ENCODE results near the gene CENPF.

Gene CENPF

GRCh38 chr1:214617246-214617645 lies 14.3 kb downstream of the CENPF start:
- TF ChIP-seq EGR1 (IDR thresholded peaks at IDR 0.05) (no peak), MAX (IDR thresholded peaks at IDR 0.05) (no peak), CEBPB (IDR thresholded peaks at IDR 0.05) (no peak), YY1 (IDR thresholded peaks at IDR 0.05; ENCODE audit: low read depth) (no peak), EP300 (IDR thresholded peaks at IDR 0.05; ENCODE audit: borderline replicate concordance) (no peak), FOXM1 (IDR thresholded peaks at IDR 0.05; ENCODE audit: borderline replicate concordance, low read depth) (no peak), TCF12 (IDR thresholded peaks at IDR 0.05; ENCODE audit: low read depth) (no peak), REST (IDR thresholded peaks at IDR 0.05; ENCODE audit: low read depth) (no peak), ZBTB7A (IDR thresholded peaks at IDR 0.05; ENCODE audit: low read depth) (no peak), USF1 (IDR thresholded peaks at IDR 0.05) (no peak), CREB1 (IDR thresholded peaks at IDR 0.05; ENCODE audit: low read depth) (no peak), NFIC (IDR thresholded peaks at IDR 0.05) (no peak), TAF1 (IDR thresholded peaks at IDR 0.05; ENCODE audit: low read depth) (no peak)

- TF ChIP-seq NFIC (IDR thresholded peaks at IDR 0.05) (no peak), TAF1 (IDR thresholded peaks at IDR 0.05; ENCODE audit: low read depth) (no peak), YY1 (IDR thresholded peaks at IDR 0.05; ENCODE audit: low read depth) (no peak), CREB1 (IDR thresholded peaks at IDR 0.05; ENCODE audit: low read depth) (no peak), FOXM1 (IDR thresholded peaks at IDR 0.05; ENCODE audit: borderline replicate concordance, low read depth) (no peak), ZBTB7A (IDR thresholded peaks at IDR 0.05; ENCODE audit: low read depth) (no peak), USF1 (IDR thresholded peaks at IDR 0.05) (no peak), TEAD4 (IDR thresholded peaks at IDR 0.05) (no peak), CEBPB (IDR thresholded peaks at IDR 0.05) (no peak), EGR1 (IDR thresholded peaks at IDR 0.05) (no peak), REST (IDR thresholded peaks at IDR 0.05; ENCODE audit: low read depth) (no peak), RAD21 (IDR thresholded peaks at IDR 0.05; ENCODE audit: low read depth) (no peak), MAX (IDR thresholded peaks at IDR 0.05) (no peak)
These were observed 14.8 kb downstream of the CENPF start for GRCh38 chr1:214617843-214618242.

- TF ChIP-seq MAX (IDR thresholded peaks at IDR 0.05) (no peak), TEAD4 (IDR thresholded peaks at IDR 0.05) (no peak), REST (IDR thresholded peaks at IDR 0.05; ENCODE audit: low read depth) (no peak), RAD21 (IDR thresholded peaks at IDR 0.05; ENCODE audit: low read depth) (no peak), CREB1 (IDR thresholded peaks at IDR 0.05; ENCODE audit: low read depth) (no peak), NFIC (IDR thresholded peaks at IDR 0.05) (no peak), USF1 (IDR thresholded peaks at IDR 0.05) (no peak), ZBTB7A (IDR thresholded peaks at IDR 0.05; ENCODE audit: low read depth) (no peak), FOXM1 (IDR thresholded peaks at IDR 0.05; ENCODE audit: borderline replicate concordance, low read depth) (no peak), TCF12 (IDR thresholded peaks at IDR 0.05; ENCODE audit: low read depth) (no peak), EP300 (IDR thresholded peaks at IDR 0.05; ENCODE audit: borderline replicate concordance) (no peak), TAF1 (IDR thresholded peaks at IDR 0.05; ENCODE audit: low read depth) (no peak), EGR1 (IDR thresholded peaks at IDR 0.05) (no peak), YY1 (IDR thresholded peaks at IDR 0.05; ENCODE audit: low read depth) (no peak)
These were observed 18.2 kb downstream of the CENPF start for GRCh38 chr1:214621236-214621635.

- TF ChIP-seq RAD21 (IDR thresholded peaks at IDR 0.05; ENCODE audit: low read depth) (no peak), MAX (IDR thresholded peaks at IDR 0.05) (no peak), TEAD4 (IDR thresholded peaks at IDR 0.05) (no peak), NFIC (IDR thresholded peaks at IDR 0.05) (no peak), YY1 (IDR thresholded peaks at IDR 0.05; ENCODE audit: low read depth) (no peak), USF1 (IDR thresholded peaks at IDR 0.05) (no peak), REST (IDR thresholded peaks at IDR 0.05; ENCODE audit: low read depth) (no peak), CEBPB (IDR thresholded peaks at IDR 0.05) (no peak), TCF12 (IDR thresholded peaks at IDR 0.05; ENCODE audit: low read depth) (no peak), EP300 (IDR thresholded peaks at IDR 0.05; ENCODE audit: borderline replicate concordance) (no peak), CREB1 (IDR thresholded peaks at IDR 0.05; ENCODE audit: low read depth) (no peak), FOXM1 (IDR thresholded peaks at IDR 0.05; ENCODE audit: borderline replicate concordance, low read depth) (no peak)
These were observed 20.4 kb downstream of the CENPF start for GRCh38 chr1:214623430-214623829.

All from Ishikawa (cell line).